ENCODE measurements around the gene NAGPA.

The NAGPA gene

DNA sequence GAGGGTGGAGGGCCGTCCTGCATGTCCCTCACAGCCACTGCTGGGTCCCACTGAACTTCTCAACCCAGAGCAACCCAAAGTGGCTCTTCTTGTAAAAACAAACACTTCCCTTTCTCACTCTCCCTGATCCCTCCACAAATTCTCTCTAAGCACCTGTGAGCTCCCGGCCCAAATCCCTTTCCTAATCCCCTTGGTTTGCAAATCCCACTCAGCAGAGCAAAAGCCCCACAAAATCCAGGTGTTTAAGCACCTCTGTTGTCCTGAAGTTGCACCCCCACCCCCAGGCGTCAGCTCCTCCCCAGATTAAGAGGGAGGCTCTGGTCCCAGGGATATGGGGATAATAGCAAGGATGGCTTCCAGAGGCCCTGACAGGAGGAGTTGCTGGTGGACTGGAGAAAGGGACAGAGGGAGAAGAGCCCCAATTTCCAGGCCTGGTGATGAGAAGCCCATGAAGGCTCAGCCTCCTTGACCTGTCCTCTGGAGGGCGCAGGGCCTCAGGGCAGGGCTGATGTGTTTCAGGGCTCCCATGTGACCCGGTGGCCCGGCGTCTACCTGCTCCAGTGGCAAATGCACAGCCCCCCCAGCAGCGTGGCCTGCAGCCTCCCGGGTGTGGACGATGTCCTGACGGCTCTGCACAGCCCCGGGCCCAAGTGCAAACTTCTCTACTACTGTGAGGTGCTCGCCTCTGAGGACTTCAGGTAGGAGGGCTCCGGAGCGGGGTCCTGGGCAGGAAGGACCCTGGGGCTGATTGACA, 23.0 kb downstream of the NAGPA start:
- DNase-seq (ENCODE audit: low read depth) = no peak
- TF ChIP-seq, protein P1, sequence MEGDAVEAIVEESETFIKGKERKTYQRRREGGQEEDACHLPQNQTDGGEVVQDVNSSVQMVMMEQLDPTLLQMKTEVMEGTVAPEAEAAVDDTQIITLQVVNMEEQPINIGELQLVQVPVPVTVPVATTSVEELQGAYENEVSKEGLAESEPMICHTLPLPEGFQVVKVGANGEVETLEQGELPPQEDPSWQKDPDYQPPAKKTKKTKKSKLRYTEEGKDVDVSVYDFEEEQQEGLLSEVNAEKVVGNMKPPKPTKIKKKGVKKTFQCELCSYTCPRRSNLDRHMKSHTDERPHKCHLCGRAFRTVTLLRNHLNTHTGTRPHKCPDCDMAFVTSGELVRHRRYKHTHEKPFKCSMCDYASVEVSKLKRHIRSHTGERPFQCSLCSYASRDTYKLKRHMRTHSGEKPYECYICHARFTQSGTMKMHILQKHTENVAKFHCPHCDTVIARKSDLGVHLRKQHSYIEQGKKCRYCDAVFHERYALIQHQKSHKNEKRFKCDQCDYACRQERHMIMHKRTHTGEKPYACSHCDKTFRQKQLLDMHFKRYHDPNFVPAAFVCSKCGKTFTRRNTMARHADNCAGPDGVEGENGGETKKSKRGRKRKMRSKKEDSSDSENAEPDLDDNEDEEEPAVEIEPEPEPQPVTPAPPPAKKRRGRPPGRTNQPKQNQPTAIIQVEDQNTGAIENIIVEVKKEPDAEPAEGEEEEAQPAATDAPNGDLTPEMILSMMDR (conservative IDR thresholded peaks at IDR 0.05; ENCODE audit: low read depth, low read length) = peak; percentile 4
- no peak overlapping the region for H3K4me3 ChIP-seq (ENCODE audit: low read length)

DNA sequence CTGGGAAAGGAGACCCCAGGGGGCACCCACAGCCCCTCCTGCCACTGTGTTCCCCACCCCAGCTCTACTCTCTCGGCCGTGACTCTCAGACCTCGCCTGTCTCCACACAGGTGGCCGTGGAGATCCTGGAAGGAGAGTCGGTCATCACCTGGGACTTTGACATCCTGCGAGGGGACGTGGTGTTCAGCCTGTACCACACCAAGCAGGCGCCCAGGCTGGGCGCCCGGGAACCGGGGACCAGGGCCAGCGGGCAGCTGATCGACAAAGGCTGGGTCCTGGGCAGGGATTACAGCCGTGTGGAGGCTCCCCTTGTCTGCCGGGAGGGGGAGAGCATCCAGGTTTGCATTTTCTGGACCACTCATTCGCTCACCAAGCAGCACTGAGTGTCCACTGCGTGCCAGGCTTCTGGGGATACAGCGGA, 25.4 kb downstream of the NAGPA start:
- H3K4me3 ChIP-seq (ENCODE audit: low read length) = no peak overlapping the region
- DNase-seq (ENCODE audit: low read depth) = no peak
- TF ChIP-seq, protein P1 (conservative IDR thresholded peaks at IDR 0.05; ENCODE audit: low read depth, low read length) = no peak

DNA sequence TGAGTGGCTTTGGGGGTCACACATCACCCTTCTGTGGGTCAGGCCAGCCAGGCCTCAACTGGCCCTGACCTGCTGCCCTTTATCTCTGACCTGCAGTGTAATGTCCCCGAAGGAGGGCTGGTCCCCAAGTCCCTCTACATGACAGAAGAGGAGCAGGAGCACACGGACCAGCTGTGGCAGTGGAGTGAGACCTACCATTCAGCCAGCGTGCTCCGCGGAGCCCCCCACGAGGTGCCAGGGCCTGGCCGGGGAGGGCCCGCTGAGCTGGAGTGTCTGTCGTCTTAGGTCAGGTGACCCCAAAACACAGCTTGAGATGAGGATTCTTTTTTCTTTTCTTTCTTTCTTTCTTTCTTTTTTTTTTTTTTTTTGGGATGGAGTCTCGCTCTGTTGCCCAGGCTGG, 26.5 kb downstream of the NAGPA start:
- no peak overlapping the region for H3K4me3 ChIP-seq (ENCODE audit: low read length)
- TF ChIP-seq, protein P1 (conservative IDR thresholded peaks at IDR 0.05; ENCODE audit: low read depth, low read length) = no peak
- no peak for DNase-seq (ENCODE audit: low read depth)

DNA sequence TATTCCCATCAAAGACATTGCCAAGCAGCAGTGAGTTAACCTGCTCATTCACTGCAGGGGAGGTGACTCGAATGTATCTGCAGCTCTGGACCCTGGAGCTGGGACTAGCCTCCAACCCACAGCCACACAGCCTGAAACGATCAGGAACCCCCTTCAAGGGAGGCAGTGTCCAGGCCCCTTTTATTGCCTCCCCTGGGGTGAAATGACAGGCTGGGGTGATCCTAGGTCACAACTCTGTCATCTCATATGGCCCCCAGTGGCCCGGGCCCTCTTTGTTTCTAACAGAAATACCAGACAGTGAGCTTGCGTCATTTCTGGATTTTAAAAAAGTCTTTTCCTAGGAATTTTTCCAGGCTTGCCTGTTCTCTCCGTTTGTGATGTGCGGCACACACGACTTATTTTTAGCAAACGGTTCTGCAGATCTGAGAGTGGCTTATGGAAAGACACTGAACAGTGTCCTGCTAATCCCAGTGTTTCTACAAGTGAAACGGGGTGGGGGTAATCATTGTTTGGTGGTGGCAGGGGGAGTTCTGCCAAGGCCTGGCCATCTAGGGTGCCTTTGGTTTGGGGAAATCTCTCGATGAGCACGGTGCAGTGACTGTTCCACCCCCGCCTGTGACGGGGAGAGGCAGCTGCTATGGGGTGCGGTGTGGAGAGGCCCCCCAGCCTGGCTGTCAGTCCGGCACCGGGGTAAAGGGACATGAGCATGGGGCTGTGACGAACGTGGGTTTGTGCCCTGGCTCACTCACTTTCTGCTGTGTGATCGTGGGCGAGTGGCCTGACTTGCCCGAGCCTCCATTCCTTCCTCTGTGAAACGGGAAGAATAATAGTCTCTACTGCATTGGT, 27.2 kb downstream of the NAGPA start:
- H3K4me3 ChIP-seq (ENCODE audit: low read length) = no peak overlapping the region
- TF ChIP-seq, protein P1 (conservative IDR thresholded peaks at IDR 0.05; ENCODE audit: low read depth, low read length) = no peak
- DNase-seq (ENCODE audit: low read depth) = no peak

DNA sequence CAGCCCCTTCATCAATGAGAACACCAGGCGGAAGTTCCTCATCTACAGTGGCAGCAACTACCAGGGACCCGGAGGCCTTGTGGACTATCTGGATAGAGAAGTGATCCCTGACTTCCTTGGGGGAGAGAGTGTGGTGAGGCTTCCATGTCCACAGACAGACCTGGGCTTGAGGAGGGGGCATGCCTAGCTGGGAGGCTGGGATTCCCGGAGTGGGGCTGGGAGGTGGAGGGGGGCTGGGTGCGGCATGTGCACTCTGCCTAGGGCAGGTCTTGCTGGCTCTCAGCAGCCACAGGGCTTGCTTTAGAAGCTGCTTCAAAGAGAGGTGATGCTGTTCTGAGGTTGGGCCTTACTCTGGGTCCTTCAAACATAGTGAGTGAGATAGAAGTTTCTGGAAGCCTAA, 27.8 kb downstream of the NAGPA start:
- TF ChIP-seq, protein P1 (conservative IDR thresholded peaks at IDR 0.05; ENCODE audit: low read depth, low read length) = no peak
- no peak overlapping the region for H3K4me3 ChIP-seq (ENCODE audit: low read length)
- no peak for DNase-seq (ENCODE audit: low read depth)

DNA sequence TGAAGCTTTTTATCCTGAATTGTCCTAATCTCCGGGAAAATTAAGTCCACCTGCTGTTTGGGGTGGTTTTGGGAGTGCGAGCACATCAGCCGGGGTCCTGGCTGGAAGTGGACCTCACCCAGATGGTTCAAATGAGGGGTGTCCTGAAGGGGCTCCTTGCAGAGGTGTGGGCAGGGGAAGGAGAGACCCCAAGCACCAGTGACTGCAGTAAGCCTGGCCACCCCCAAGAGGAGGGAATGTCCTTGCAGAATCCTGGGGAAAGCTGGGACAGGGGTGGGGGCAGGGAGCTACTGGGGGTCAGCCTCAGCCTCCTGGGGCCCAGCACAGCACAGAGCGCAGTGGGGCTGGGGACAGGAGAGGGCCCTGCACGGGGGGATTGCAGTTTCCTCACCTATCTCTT, 29.4 kb downstream of the NAGPA start:
- TF ChIP-seq, protein P1 (conservative IDR thresholded peaks at IDR 0.05; ENCODE audit: low read depth, low read length) = no peak
- H3K4me3 ChIP-seq (ENCODE audit: low read length) = no peak overlapping the region
- DNase-seq (ENCODE audit: low read depth) = no peak
